GM19324 (cell line): Measurements from ENCODE around the gene PSMB9.
"Not testable (repeated sequence)": the region's sequence is repeated elsewhere in the genome, so short reads cannot be mapped to it uniquely, and the experiment has no call there.

Experiments used
- ATAC-seq: cut with Tn5 transposase; IDR thresholded peaks from one replicate; pipeline ENCODE4 v1.9.1; 2021; ENCODE audit warnings: mild to moderate bottlenecking, moderate library complexity; ENCODE audit not compliant: unreplicated experiment, low FRiP score

PSMB9 gene

GRCh38 chr6:32853541-32854375 is at the start of gene PSMB9, which contains the start of gene TAP1:
TSS of gene PSMB9 (plus strand) at chr6:32854192. CDS start at chr6:32854230, 38 bp downstream.
TSS of gene TAP1 (minus strand) at chr6:32853704. CDS start at chr6:32853636, 68 bp downstream.
- peak; percentile 87 for ATAC-seq

DNA sequence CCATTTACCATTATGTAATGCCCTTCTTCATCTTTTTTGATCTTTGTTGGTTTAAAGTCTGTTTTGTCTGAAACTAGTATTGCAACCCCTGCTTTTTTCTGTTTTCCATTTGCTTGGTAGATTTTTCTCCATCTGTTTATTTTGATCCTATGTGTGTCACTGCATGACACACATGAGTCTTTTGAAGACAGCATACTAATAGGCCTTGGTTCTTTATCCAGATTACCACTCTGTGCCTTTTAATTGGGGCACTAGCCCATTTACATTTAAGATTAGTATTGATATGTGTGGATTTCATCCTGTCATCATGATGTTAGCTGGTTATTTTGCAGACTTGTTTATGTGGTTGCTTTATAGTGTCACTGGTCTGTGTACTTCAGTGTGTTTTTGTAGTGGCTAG is 48.6 kb upstream of the PSMB9 start:
- ATAC-seq, result not testable (repeated sequence)

- ATAC-seq, result no peak
These were observed 46.9 kb upstream of the PSMB9 start for GRCh38 chr6:32807020-32807580.

- ATAC-seq, result no peak
These were observed 44.8 kb upstream of the PSMB9 start for GRCh38 chr6:32809171-32809570.

DNA sequence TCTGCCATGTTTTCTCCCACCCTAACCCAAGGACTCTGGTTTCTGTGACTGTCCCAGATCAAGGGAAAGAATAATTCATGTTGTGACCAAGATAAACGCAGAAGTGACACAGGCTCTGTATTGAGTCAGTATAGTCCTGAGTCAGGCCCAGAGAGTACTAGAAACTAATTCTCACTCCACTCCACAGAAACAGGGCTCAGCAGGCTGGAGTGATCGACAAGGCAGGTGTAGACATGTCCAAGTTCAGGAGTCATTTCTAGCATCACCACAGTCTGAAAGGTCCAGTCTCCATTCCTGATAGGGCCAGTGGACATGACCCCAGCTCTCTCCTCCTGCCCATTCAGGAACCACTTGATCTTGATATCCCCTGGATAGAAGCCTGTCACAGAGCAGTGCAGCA is 39.8 kb upstream of the PSMB9 start:
- ATAC-seq, result no peak

GRCh38 chr6:32815115-32815514 is 38.9 kb upstream of the PSMB9 start:
- ATAC-seq, result no peak

DNA sequence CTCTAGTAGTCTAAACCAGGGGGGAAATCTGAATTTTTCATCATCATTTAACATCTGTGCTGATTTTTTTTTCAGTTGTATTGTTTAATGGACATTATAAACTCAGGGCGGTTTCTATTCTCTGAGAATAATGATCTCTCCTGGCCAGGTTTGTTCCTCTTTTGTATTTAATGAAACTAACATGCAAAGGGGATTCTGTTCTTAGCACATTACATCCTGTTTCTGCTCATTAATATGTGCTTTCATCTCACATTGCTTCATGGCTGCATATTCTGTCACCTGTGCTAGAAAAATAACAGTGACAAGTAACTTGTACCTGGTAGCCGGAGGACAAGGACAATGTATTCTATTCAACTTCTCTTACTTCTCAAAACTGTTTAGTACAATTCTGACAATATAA is 38.0 kb upstream of the PSMB9 start:
- peak; percentile 63 for ATAC-seq

- ATAC-seq, result peak; percentile 39
These were observed 37.2 kb upstream of the PSMB9 start, which contains the start of gene HLA-DOB for GRCh38 chr6:32816746-32817204. TSS of gene HLA-DOB (minus strand) at chr6:32817002. CDS start at chr6:32816951, 51 bp downstream.

DNA sequence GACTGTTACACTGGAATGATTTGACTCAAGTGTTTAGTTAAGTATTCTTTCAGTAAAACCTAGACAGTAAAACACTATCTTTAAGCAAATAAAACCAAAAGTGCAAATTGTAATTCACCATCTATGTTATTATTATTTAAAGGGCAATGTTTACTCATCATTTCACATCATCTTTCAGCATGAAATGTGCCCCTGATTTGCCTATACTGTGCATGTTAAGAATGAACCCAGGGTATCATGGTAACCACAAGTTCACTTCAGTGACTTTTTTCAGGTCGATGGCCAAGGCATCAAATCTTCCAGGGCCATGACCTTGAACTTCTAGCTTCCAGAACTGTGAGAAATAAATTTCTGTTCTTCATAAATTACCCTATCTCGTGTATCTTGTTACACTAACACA is 35.1 kb upstream of the PSMB9 start:
- no peak for ATAC-seq

DNA sequence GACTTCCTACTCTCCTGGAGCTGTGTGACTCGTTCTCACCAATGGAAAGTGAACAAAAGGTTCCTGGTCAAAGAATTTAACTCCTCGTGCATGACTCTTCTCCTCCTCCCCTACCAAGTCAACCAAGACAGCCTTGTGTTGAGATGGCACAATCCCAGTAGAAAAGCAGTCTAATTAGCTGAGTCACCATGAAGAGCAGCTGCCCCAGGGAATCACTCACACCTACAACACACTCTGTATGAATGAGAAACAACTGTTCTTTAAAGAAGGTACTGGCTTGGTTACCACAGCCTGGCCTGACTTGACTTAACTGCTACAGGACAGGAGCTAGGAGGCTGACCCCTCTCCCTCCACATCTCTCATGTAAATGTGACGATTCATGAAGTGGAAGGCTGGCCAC is 34.3 kb upstream of the PSMB9 start:
- no peak for ATAC-seq

DNA sequence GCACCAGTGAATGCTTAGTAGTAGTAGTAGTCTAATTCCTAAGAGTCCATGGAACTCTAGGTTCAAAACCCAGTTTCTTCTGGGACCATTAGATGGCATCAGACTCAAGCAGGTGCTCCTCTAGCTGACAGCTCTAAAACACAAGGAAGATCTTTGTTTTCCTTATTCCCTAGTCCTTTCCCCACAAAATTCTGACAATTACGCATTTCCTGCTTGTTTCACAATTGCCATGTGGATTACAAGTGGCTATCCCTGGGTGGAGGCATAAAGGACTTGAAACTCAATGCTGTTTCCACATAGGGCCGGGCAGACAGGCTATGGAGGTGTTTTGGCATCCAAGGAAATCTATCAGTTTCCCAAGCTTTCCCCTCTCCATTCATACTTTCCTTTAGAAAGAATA is 28.0 kb upstream of the PSMB9 start:
- no peak for ATAC-seq

DNA sequence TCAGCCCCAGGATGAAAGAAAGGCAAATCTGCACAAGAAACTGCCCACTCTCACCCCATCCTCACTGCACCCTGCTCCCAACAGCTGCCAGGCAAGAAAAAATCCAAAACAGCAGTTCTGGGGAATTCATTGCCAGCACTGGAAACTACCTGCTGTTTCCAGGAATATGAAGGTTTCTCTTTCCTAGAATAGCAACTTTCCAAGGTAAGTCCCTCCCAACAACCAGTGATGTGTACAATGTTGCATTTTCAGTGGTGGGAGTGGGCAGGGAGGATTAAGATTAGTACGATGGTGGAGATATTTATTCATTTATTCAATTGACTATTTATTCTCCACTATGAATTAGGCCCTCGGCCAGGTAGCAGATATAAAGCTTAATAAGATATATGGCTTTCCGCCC is 27.0 kb upstream of the PSMB9 start:
- ATAC-seq, result no peak

GRCh38 chr6:32829495-32829894 is 24.5 kb upstream of the PSMB9 start:
- no peak for ATAC-seq

- ATAC-seq, result no peak
These were observed 24.0 kb upstream of the PSMB9 start for GRCh38 chr6:32830017-32830416.

GRCh38 chr6:32830936-32831335 is 23.1 kb upstream of the PSMB9 start:
- no peak for ATAC-seq

- no peak for ATAC-seq
These were observed 21.5 kb upstream of the PSMB9 start for GRCh38 chr6:32832535-32832934.

GRCh38 chr6:32833664-32834063 is 20.3 kb upstream of the PSMB9 start:
- ATAC-seq, result no peak

DNA sequence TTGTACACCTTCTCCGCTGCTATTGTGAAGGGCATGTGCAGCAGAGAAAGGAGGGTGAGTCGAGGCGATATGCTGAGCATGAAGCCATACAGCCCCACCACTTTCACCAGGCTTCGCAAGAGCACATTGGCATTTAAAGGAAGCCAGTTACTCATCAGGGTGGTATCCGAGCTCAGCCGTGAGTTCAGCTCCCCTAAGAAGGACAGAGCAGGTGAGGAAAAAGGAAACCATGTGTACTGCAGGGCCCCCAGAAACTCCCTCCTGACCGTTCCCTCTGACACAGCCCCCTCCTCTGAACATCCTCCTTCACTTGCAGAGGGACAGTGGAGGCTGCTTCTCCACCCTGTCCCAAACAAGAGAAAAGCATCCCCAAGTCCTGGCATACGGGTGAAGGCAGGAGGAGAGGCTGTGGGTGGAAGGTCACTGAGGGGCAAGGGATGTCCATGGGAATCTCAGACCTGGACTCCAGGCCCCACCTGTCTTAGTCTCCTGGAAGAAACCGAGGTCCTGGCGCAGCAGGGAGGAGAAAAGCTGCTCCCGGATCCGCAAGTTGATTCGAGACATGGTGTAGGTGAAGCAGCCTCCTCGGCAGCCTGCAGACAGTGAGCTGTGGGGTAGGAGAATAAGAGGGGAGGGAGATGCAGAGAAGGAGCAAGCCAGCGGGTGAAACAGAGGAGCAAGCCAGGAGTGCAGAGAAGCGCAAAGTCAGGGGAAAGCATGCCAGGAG is 18.7 kb upstream of the PSMB9 start:
- ATAC-seq, result no peak

- no peak for ATAC-seq
These were observed 17.1 kb upstream of the PSMB9 start for GRCh38 chr6:32836873-32837272.

DNA sequence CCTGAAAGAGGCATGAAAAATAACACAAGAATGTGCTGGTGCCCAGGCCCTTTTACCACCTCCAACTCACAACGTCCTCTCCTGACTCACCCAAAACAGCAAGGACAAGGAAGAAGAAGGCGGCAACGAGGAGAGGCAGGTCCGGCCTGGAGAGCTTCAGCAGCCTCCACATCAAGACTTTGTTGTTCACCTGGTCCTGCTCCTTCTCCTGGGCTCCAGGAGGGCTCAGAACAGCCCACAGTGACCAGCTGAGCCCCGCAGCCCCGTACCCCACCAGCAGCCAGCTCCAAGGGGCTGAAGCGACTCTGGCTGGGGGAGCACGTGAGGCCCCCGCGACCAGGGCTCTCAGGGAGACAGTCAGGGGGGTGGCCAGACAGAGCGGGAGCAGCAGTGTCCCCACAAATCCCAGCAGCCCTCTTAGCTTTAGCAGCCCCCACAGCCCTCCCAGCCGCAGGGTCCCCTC is 16.3 kb upstream of the PSMB9 start:
- ATAC-seq, result no peak
